Bronchial epithelial cell (primary cell): ENCODE measurements around the gene DACT1. TPM values are rescaled to one million over a fixed set of nuclear protein-coding genes. Genes with fewer than 3 reads are reported as not detected.

ENCODE experiments used
- DNase-seq: peaks from one replicate; pipeline ENCODE4 v3.0.0-alpha.2; 2010; ENCODE audit warnings: low read depth
- FAIRE-seq: peaks from 2 replicates; lab custom pipeline; 2011; peaks lifted over from hg19 to GRCh38; lab: Jason Lieb, UNC
- H3K27me3 ChIP-seq: 2 replicates; pipeline ENCODE4 v1.5.1; 2011; ENCODE audit warnings: low read length; ENCODE audit not compliant: control insufficient read depth, insufficient read depth
- H3K36me3 ChIP-seq: 2 replicates; pipeline ENCODE4 v1.5.1; 2011; ENCODE audit warnings: low read length; ENCODE audit not compliant: control insufficient read depth, insufficient read depth
- H3K4me3 ChIP-seq: 2 replicates; pipeline ENCODE4 v1.5.1; 2011; ENCODE audit warnings: mild to moderate bottlenecking, low read depth, low read length, control low read depth
- total RNA-seq: library from RNA; depleted of rRNA; stranded (reverse); fragments of >200 nt; gene quantifications from 2 replicates; pipeline ENCODE4 v1.2.1, GENCODE V29; 2014
- TF ChIP-seq, protein P1 (sequence below): IDR thresholded peaks from 2 replicates; pipeline ENCODE4 v1.5.1; 2011; ENCODE audit warnings: mild to moderate bottlenecking, moderate library complexity, low read length, control low read depth, inconsistent platforms; ENCODE audit not compliant: insufficient read depth, severe bottlenecking

DACT1 gene
- total RNA-seq, 1 donor from 2014 or later, result 1.1 TPM

DNA sequence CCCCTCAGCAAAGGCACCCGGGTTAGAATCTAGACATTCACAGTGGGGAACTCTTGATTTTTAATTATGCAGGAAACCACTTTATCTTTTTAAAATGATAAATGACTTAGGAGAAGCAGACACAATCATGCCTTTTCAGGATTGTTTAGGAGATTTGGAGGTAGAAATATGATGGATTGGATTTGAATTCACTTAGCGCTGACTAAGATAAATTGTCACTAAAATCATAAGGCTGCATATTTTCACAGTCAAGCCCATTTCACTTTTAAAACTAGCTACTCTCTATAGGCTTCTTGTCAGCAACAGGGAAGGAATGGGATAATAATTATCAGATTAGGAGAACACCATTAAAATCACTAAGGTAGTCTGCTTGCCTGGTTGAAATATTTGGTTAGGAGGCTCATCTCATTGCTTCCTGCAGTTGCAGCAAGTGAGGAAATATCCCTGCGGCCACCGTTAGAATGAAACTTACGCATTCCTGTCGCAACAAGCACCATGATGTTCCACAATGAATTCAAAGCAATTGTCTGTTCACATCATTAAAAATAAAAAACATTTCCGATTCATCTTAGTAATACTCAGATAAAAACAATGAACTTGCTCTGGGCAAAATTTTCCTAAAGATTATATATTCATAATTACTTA is 31.9 kb downstream of the DACT1 start:
- H3K4me3 ChIP-seq, result no peak overlapping the region
- DNase-seq, result no peak
- no peaks in the 10 kb centered on the region for H3K36me3 ChIP-seq
- FAIRE-seq, result no peak
- H3K27me3 ChIP-seq, result peaks cover 5% of the 10 kb centered on the region
- TF ChIP-seq, protein P1, sequence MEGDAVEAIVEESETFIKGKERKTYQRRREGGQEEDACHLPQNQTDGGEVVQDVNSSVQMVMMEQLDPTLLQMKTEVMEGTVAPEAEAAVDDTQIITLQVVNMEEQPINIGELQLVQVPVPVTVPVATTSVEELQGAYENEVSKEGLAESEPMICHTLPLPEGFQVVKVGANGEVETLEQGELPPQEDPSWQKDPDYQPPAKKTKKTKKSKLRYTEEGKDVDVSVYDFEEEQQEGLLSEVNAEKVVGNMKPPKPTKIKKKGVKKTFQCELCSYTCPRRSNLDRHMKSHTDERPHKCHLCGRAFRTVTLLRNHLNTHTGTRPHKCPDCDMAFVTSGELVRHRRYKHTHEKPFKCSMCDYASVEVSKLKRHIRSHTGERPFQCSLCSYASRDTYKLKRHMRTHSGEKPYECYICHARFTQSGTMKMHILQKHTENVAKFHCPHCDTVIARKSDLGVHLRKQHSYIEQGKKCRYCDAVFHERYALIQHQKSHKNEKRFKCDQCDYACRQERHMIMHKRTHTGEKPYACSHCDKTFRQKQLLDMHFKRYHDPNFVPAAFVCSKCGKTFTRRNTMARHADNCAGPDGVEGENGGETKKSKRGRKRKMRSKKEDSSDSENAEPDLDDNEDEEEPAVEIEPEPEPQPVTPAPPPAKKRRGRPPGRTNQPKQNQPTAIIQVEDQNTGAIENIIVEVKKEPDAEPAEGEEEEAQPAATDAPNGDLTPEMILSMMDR, result no peak

DNA sequence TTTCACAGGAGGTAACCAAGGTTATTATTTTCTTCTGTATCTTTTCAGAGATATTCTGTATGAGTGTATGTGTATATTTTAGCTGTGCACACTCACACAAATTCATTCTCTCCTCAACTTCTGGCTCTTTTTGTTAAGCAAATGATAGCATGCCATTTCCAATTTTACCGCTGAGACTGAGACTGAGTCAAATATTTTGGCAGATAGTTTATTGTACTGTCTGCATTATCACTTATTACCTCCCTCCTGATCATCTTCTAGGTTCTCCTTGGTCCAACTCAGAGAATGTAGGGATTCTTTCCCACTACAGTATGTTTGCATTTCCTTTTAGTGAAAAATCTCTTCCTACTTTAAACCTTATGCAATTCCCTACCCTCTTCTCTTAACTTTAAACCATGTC is 33.3 kb downstream of the DACT1 start:
- FAIRE-seq (no peak), DNase-seq (no peak)
- Histone ChIP-seq H3K4me3 (no peak overlapping the region), H3K27me3 (peaks cover 5% of the 10 kb centered on the region), H3K36me3 (no peaks in the 10 kb centered on the region)
- TF ChIP-seq, protein P1, result no peak

DNA sequence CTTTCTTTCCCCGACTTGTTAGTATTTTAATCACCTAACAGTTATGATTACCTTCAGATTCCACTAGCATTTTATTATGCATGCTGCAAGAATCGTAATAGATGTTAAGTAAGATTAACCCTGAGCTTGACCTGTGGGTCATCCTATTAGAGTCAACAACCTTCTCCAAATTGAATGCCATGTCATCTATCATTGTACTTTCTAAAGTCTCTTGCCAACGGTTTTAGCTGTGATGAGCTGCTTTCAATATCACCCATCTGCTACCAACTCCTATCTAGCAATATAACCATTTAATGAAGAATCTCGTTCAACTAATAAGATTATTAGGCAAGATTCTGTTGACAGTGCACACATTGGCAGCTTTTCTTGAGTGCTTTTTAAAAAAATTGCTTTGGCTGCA is 33.7 kb downstream of the DACT1 start:
- DNase-seq (no peak), FAIRE-seq (no peak)
- Histone ChIP-seq H3K36me3 (no peaks in the 10 kb centered on the region), H3K4me3 (no peak overlapping the region), H3K27me3 (peaks cover 5% of the 10 kb centered on the region)
- TF ChIP-seq, protein P1, result no peak

DNA sequence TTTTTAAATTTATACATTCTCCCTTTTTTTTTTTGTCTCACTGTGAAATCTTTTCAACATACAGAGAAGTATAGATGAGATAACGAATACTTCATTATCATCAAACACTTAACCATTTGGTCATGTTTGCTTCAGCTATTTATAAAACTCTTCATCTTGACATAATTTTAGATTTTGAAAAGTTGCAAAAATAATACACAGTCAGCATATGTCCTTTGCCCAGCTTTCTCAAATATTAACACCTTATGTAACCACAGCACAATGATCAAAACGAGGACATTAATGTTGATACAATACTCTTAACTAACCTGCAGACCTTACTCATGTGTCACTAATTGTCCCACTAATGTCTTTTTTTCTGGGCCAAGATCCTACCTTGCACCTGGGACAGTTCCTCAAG is 36.0 kb downstream of the DACT1 start:
- DNase-seq (no peak), FAIRE-seq (no peak)
- no peaks in the 10 kb centered on the region for H3K36me3 ChIP-seq
- TF ChIP-seq, protein P1, result no peak
- no peak overlapping the region for H3K4me3 ChIP-seq
- peaks cover 8% of the 10 kb centered on the region for H3K27me3 ChIP-seq

DNA sequence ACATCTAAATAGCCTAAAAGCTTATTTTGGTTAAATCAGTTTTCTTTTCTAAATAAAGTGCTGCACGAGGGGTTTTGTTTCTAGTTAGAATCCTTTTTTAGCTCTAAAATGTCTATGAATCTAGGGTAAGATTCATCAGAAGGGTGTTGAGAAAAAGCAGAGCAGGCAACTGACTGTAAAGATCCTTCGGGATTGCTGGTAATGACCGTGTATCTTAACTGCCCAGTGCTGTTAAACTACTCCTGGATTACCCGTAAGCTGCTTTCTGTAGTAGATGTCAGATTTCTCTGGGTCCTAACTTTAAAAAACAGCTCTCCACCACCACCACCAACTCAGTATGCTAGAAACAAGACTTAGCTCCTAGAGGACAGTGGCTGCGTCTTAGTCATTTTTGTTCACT is 39.2 kb downstream of the DACT1 start:
- FAIRE-seq (no peak), DNase-seq (no peak)
- Histone ChIP-seq H3K36me3 (no peaks in the 10 kb centered on the region), H3K4me3 (no peak overlapping the region), H3K27me3 (peaks cover 7% of the 10 kb centered on the region)
- TF ChIP-seq, protein P1, result no peak

DNA sequence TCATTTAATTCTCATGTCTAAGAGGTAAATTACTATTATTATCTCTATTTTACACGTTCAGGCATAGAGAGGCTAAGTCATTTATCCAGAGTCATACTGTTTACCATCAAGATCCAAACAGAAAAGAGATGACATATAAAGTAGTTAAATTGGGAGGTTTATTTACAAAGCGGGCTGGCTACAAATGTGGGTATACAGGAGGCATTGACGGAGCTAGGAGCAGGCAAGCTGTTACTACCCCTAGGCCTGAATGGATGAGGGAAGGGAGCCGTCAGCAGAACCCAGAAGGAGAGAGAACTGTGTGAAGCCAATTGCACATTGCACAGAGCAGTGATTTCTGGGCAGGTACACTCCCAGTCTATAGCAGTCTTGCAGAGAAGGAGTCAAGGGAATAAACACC is 39.8 kb downstream of the DACT1 start:
- DNase-seq (no peak), FAIRE-seq (no peak)
- Histone ChIP-seq H3K27me3 (peaks cover 7% of the 10 kb centered on the region), H3K4me3 (no peak overlapping the region), H3K36me3 (no peaks in the 10 kb centered on the region)
- TF ChIP-seq, protein P1, result no peak
